Activated gamma-delta T cell treated with Interleukin-2 at 50 U/mL for 16 hours (primary cell): Measurements from ENCODE around the gene KCTD2.
"Not testable (repeated sequence)": the region's sequence is repeated elsewhere in the genome, so short reads cannot be mapped to it uniquely, and the experiment has no call there.

ENCODE experiments used
- DNase-seq: peaks from one replicate; pipeline ENCODE4 v3.0.0-alpha.2; 2020

KCTD2 gene, protein sequence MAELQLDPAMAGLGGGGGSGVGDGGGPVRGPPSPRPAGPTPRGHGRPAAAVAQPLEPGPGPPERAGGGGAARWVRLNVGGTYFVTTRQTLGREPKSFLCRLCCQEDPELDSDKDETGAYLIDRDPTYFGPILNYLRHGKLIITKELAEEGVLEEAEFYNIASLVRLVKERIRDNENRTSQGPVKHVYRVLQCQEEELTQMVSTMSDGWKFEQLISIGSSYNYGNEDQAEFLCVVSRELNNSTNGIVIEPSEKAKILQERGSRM

DNA sequence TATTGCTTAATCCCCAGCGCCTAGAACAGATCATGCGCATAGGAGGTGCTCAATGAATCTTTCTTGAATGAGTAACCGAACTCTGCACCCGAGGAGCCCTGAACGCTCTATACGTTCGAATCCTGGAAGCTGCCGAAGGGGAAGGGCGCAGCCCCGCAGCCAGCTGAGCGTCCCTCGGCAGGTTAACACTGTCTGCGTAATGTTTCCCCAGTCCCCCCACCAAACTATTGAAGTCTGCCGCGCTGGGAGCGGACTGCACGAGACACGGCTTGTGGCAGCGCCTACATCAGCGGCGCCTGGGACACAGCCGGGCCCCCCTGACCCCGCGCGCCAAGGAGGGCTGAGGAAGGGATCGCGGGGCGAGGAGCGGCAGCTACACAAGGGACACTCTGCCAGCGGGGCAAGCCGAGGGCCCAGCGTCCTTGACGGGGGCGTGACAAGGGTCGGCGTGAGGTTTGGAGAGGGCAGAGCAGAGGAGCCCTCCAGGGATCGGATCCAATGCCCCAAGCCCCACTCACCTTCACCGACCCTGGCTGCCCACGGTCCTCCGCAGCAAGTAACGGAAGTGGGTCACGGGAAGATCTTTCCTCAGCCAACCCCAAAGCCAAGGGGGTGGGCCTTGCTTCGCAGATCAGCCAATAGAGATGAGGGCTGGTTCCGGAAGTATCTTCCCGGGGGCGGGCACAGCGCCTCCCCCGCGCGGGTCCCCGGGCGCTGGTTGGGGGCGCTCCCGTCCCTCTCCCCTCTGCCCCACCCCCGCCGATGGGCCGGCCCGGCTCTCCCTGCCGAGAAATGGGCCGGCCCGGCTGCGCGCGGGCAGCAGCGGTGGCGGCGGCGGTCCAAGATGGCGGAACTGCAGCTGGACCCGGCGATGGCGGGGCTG, at the start of gene KCTD2, which contains the start of gene ATP5PD:
Gene KCTD2, plus strand, starts transcription at position 819 of the 883 bp plus-strand sequence. Its CDS starts 26 bp downstream, at position 845.
Gene ATP5PD, minus strand, starts transcription at position 563 of the 883 bp plus-strand sequence. CDS start 4,319 bp downstream, outside the sequence.
- DNase-seq: peak; percentile 94

- no peak for DNase-seq
Observed at GRCh38 chr17:74998783-74999182, 48.2 kb upstream of the KCTD2 start.

DNA sequence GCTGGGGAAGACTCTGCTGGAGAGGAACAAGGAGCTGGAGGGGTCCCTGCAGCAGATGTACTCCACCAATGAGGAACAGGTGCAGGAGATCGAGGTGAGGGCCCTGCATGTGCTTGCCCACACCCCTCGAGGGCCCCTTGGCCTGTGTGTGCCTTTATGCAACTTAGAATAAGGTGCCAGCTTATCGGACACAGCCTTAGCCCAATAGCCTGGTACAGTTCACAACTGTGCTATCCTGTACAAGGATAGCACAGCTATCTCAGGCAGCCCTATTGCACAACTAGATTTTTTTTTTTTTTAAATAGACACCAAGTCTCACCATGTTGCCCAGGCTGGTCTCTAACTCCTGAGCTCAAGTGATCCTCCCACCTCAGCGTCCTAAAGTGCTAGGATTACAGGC, 47.5 kb upstream of the KCTD2 start:
- no peak for DNase-seq

- no peak for DNase-seq
Observed at GRCh38 chr17:75001915-75002843, 44.8 kb upstream of the KCTD2 start.

GRCh38 chr17:75003070-75003956, 43.7 kb upstream of the KCTD2 start:
- no peak for DNase-seq

DNA sequence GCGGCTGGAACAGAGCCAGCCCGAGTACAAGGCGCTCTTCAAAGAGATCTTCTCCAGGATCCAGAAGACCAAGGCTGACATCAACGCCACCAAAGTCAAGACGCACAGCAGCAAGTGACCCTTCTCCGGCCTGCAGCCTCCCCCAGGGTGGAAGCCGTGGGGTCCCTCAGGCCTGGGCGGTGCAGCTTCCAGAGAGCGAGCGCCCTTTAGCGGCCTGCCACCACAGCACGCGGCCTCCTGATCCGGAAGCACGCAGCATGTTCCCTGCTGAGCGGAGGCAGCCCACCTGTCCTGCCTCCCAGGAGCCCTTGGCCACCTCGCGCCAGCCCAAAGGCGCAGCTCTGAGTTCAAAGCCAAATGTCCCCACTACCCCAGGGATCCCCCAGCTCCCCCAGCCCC, 43.1 kb upstream of the KCTD2 start:
- DNase-seq: no peak

GRCh38 chr17:75004371-75004770, 42.7 kb upstream of the KCTD2 start:
- no peak for DNase-seq

GRCh38 chr17:75005291-75005690, 41.7 kb upstream of the KCTD2 start:
- no peak for DNase-seq

DNA sequence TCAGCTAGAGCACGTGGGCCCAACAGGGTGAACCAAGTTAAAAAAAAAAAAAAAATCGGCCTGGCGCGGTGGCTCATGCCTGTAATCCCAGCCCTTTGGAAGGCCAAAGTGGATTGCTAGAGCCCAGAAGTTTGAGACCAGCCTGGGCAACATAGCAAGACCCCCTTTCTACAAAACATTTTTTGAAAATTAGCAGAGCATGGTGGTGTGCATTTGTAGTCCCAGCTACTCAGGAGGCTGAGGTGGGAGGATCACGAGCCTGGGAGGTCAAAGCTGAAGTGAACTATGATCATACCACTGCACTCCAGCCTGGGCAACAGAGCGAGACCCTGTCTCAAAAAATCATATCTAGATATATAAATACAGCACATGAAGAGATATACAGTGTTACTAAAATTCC, 40.9 kb upstream of the KCTD2 start:
- DNase-seq: not testable (repeated sequence)

DNA sequence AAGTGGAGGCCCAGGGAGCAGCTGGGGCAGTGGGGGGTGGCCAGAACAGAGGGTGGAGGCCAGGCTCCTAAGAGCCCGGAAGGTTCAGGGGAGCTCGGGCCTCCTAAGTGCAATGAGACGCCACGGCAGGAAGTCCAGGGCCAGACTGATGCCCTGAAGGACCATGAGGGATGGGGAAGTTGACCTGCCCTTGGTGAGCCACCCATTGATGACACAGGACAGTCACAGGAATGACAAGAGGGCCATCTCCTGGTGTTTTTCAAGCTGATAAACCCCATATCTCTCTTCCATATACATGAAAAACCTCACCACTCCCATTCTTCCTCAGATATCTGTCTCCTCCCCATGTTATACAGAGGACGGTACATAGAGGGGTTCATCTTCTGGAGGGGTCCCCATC, 40.4 kb upstream of the KCTD2 start:
- no peak for DNase-seq

- no peak for DNase-seq
Observed at GRCh38 chr17:75008373-75008772, 38.7 kb upstream of the KCTD2 start.

GRCh38 chr17:75009139-75009724, 37.8 kb upstream of the KCTD2 start:
- DNase-seq: no peak

- no peak for DNase-seq
Observed at GRCh38 chr17:75010683-75011400, 36.2 kb upstream of the KCTD2 start.

DNA sequence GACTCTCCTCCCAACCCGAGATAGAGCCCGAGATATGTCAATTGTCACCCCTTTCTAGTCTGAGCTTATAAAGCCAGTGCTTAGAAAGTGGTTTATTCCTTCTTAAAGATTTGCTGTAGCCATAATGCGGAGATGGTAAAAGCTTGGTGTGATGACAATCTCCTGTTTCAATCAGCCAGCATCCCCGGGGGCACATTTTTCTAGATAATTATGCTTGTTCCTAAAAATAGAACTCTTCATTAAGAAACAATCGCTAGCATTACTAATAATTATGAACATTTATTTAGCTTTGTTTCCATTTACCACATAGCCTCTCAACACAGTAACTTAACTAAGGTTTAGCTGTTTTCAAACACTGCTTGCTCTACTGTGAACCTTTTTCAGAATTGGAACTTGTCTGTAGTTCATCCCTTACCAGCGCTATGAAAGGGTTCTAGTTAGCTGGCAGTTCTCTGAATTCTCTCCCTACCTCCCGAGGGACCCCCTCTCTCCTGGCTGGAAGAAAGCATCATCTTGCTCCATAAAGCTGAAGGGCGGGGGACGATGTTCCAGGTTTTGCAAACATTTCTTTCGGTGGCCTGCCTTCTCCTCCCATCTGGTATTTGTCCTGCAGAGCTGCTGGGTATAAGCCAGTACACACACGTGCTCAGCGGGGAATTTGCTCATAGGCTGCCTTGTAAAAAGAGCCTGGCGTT, 35.5 kb upstream of the KCTD2 start:
- DNase-seq: no peak

DNA sequence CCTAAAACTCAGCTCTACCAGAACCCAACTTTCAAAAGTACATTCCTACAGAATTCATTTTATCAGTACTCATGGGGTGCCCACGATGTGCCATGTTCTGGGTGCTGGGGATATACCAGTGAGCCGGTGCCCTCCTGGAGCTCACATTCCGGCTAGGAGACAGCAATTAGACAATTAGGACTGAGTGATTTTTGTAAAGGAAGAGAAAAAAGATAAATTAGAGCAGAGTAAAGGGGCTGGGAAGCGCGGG, 35.0 kb upstream of the KCTD2 start:
- DNase-seq: no peak

- DNase-seq: peak; percentile 81
Observed at GRCh38 chr17:75012346-75013091, 34.5 kb upstream of the KCTD2 start, which contains the start of gene MRPL58. Gene MRPL58, plus strand, starts transcription at chr17:75012670. Its CDS starts 17 bp downstream, at chr17:75012687.

DNA sequence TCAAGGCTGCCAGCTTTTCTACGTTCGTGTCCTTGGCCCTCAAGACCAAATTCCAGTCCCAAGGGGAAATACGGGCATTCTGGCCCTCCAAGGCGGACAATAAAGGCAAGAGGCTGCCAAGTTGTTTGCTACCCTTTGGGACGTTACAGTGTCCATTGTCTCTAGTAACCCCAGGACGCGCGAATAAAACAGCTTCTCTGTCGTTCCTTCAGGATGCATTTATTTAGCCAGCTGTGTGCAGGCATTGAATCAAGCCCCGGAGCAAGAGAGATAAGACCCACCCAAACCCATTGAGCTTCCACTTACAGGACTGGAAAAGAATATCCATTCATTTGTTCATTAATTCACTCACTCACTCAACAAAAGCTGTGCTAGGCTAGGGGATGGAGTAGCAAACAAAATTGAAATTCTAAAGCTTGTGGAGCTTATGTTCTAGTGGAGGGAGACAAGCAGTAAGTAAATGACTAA, 33.9 kb upstream of the KCTD2 start:
- no peak for DNase-seq

DNA sequence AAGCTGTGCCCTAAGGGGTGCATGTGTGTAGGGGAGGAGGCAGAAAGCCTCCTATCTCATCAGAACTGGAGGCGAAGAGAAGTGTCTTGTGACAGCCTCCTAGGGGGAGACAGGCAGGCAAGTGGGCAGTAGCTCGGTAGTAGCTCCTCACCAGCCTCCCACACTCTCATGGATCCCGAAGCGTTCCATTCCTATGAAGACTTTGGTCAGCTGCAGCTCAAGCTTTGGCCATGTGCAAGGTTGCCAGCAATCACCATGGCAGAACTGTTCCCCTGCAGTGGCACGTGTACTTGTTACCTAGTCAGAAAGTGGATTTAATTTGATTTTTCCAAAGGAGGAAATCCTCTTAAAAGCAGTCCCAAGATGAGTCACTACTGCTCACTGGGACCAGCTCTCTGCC, 27.9 kb upstream of the KCTD2 start:
- no peak for DNase-seq

DNA sequence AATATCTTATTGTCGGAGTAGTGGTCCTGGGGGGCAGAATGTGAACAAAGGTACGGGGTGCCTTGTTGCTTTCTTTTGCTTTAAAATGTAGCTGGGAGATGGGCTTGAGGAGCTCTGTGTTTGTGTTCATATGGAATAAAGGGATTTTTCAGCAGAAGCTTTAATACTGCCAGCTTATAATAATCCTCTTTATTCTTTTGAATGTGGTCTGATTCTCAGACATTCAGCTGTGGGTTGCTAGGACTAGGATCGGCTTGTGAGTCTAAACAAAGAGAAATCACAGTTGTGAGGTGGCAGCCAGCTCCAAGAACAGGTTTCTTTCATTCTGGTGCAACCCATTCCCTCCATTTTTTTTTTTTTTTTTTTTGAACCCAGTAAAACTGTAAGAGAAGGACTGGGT, 27.3 kb upstream of the KCTD2 start:
- DNase-seq: no peak
